GM20000 (cell line): ENCODE data around the gene SHANK2.

Source experiments
- DNase-seq: peaks from one replicate; pipeline ENCODE4 v3.0.0; 2012; ENCODE audit warnings: low spot score
- CTCF ChIP-seq: IDR thresholded peaks from 2 replicates; pipeline ENCODE4 v1.5.1; 2012; ENCODE audit warnings: mild to moderate bottlenecking, control low read depth; ENCODE audit errors: extremely low read depth, missing control alignments

SHANK2 gene

GRCh38 chr11:71281831-71282230 is 29.5 kb upstream of the SHANK2 start:
- TF ChIP-seq CTCF = no peak
- DNase-seq = no peak

GRCh38 chr11:71281204-71281603 is 28.8 kb upstream of the SHANK2 start:
- no peak for DNase-seq
- TF ChIP-seq CTCF = no peak

- no peak for TF ChIP-seq CTCF
- no peak for DNase-seq
These were observed 27.7 kb upstream of the SHANK2 start for GRCh38 chr11:71279916-71280645.

- TF ChIP-seq CTCF = no peak
- DNase-seq = no peak
These were observed 19.8 kb upstream of the SHANK2 start for GRCh38 chr11:71272161-71272560.

- no peak for TF ChIP-seq CTCF
- DNase-seq = no peak
These were observed 17.5 kb upstream of the SHANK2 start for GRCh38 chr11:71269603-71270511.

GRCh38 chr11:71268706-71269321 is 16.4 kb upstream of the SHANK2 start:
- no peak for TF ChIP-seq CTCF
- DNase-seq = no peak
